ENCODE data around the gene LYVE1. TPM values are rescaled to one million over a fixed set of nuclear protein-coding genes. Genes with fewer than 3 reads are reported as not detected.

LYVE1 gene
- total and polyA plus RNA-seq, 2 donors (not counting 1 experiment from before 2014, with no cell fraction given): not detected

DNA sequence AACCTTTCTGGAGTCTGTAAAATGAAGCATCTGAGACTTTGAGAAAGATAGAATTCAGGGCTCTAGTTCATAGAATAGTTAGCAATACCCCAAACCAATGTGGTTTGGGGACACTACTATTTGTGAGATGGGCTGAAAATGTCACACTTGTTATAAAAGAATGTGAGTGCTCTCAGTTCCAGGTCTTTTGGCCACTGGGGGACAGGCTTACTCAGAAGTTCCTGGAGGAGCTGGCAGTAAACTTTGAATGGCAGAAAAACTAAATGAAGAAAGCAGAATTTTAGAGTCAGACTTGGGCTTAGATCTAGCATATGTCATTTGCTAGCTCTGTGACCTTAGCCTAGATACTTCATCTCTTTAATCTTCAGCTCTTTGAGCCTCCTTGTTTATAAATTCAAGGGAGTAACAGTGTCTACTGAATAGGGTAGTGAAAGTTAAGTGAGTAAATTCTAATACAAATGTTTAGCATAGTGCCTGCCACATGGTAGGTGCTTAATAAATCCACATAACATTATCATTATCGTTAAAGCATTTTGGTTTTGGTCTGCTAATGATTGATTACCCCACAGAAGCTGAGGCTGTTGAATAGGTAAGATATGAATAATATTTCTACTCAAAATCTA, 3.7 kb downstream of the LYVE1 start:
- Mint-ChIP-seq H3K27me3 (no peaks in the 10 kb centered on the region), H3K4me3 (no peak overlapping the region), H3K4me1 (peaks cover 53% of the 10 kb centered on the region), H3K27ac (peak overlapping the region; percentile 71), H3K9me3 (ENCODE audit: insufficient read depth) (no peaks in the 10 kb centered on the region)
- H4K20me1 ChIP-seq (ENCODE audit: control insufficient read depth, insufficient read depth, low read length, poor library complexity, severe bottlenecking): no peaks in the 10 kb centered on the region
- peaks cover 17 to 35% of the 10 kb centered on the region in 2 donors for H3K4me1 ChIP-seq (ENCODE audit: control insufficient read depth in 2 of 2, insufficient read depth in 2 of 2, low read length in 2 of 2)
- H3K4me2 ChIP-seq (replicated peaks; ENCODE audit: low read depth, low read length, poor library complexity, severe bottlenecking): peak overlapping the region; percentile 46
- peak; percentile 55 for DNase-seq
- WGBS (ENCODE audit: insufficient coverage): no CpG with 5 or more reads among the region's 1 CpG
- ATAC-seq (ENCODE audit: low read depth): peak; percentile 43
- ChIA-PET CTCF (interaction anchor here (0.6 to 4.7 kb wide), 36 partner anchors 9 to 174 kb away, joined by 3 to 57 read pairs (median 5); partner anchors contain the start of gene RNF141), POLR2A (interaction anchor here (0.9 to 1.3 kb wide), 2 partner anchors 24 to 89 kb away, joined by 3 to 5 read pairs; partner anchors contain the start of gene RNF141)
- H3K79me2 ChIP-seq (ENCODE audit: control insufficient read depth, insufficient read depth, low read length): no peaks in the 10 kb centered on the region
- no peak overlapping the region for H3K9ac ChIP-seq (ENCODE audit: low read length)
- H3K36me3 ChIP-seq (replicated peaks in 1 of 2; ENCODE audit: control extremely low read depth in 1 of 2, control insufficient read depth in 1 of 2, extremely low read depth in 1 of 2, insufficient read depth in 2 of 2, low read length in 1 of 2): no peaks in the 10 kb centered on the region
- no peaks in the 10 kb centered on the region for H3K9me3 ChIP-seq (ENCODE audit: control extremely low read depth in 1 of 3, control insufficient read depth in 2 of 3, insufficient read depth in 1 of 3, low read length in 2 of 3)
- peak overlapping the region in 1 of 2 donors; percentile 14 for H3K27ac ChIP-seq (ENCODE audit: low read length in 2 of 2)
- H3K4me3 ChIP-seq (ENCODE audit: control extremely low read depth in 1 of 5, extremely low read depth in 1 of 5, insufficient read depth in 1 of 5, low read depth in 2 of 5, low read length in 4 of 5): no peak overlapping the region
- no peak for TF ChIP-seq EZH2 (IDR thresholded peaks at IDR 0.05; ENCODE audit: borderline replicate concordance, insufficient read depth, low read depth, low read length, poor library complexity, severe bottlenecking)
- TF ChIP-seq, protein P1, sequence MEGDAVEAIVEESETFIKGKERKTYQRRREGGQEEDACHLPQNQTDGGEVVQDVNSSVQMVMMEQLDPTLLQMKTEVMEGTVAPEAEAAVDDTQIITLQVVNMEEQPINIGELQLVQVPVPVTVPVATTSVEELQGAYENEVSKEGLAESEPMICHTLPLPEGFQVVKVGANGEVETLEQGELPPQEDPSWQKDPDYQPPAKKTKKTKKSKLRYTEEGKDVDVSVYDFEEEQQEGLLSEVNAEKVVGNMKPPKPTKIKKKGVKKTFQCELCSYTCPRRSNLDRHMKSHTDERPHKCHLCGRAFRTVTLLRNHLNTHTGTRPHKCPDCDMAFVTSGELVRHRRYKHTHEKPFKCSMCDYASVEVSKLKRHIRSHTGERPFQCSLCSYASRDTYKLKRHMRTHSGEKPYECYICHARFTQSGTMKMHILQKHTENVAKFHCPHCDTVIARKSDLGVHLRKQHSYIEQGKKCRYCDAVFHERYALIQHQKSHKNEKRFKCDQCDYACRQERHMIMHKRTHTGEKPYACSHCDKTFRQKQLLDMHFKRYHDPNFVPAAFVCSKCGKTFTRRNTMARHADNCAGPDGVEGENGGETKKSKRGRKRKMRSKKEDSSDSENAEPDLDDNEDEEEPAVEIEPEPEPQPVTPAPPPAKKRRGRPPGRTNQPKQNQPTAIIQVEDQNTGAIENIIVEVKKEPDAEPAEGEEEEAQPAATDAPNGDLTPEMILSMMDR (IDR thresholded peaks at IDR 0.05): peak; percentile 22
- peak overlapping the region; percentile 47 for H2AFZ ChIP-seq (ENCODE audit: insufficient read depth, low read depth, low read length, poor library complexity, severe bottlenecking)
- intact Hi-C loops (cut with micrococcal nuclease): loop anchor here (1.0 to 5.0 kb wide), 4 partner anchors 20 to 170 kb away; no protein-coding TSS in a partner anchor
- no peaks in the 10 kb centered on the region for H3K27me3 ChIP-seq (replicated peaks in 1 of 4; ENCODE audit: control extremely low read depth in 1 of 4, control insufficient read depth in 3 of 4, insufficient read depth in 4 of 4, low read length in 3 of 4)

DNA sequence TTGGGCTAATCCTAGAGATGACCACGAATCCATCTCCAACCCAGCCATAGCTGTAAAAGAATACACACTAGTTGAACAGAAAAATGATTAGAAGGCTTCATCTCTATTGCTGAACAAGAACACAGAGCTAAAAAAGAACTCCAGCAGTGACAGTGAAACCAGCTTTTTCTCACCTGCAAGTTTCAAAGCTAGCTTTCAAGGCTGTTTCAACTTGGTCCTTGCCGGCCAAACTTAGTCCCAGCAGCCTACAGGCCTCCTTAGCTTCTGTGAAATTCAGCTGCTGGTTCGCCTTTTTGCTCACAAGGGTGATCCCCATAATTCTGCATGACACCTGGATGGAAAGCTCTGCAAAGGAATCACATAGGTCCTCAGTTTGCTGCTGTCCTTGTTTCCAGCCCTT, 4.4 kb downstream of the LYVE1 start:
- Histone ChIP-seq H3K9me3 (ENCODE audit: control extremely low read depth in 1 of 3, control insufficient read depth in 2 of 3, insufficient read depth in 1 of 3, low read length in 2 of 3) (no peaks in the 10 kb centered on the region), H3K27me3 (replicated peaks in 1 of 4; ENCODE audit: control extremely low read depth in 1 of 4, control insufficient read depth in 3 of 4, insufficient read depth in 4 of 4, low read length in 3 of 4) (no peaks in the 10 kb centered on the region), H3K79me2 (ENCODE audit: control insufficient read depth, insufficient read depth, low read length) (no peaks in the 10 kb centered on the region), H3K27ac (ENCODE audit: low read length in 2 of 2) (no peak overlapping the region), H3K4me1 (ENCODE audit: control insufficient read depth in 2 of 2, insufficient read depth in 2 of 2, low read length in 2 of 2) (peaks cover 17 to 32% of the 10 kb centered on the region in 2 donors), H3K36me3 (replicated peaks in 1 of 2; ENCODE audit: control extremely low read depth in 1 of 2, control insufficient read depth in 1 of 2, extremely low read depth in 1 of 2, insufficient read depth in 2 of 2, low read length in 1 of 2) (no peaks in the 10 kb centered on the region), H3K4me2 (replicated peaks; ENCODE audit: low read depth, low read length, poor library complexity, severe bottlenecking) (no peak overlapping the region), H3K4me3 (ENCODE audit: control extremely low read depth in 1 of 5, extremely low read depth in 1 of 5, insufficient read depth in 1 of 5, low read depth in 2 of 5, low read length in 4 of 5) (no peak overlapping the region), H2AFZ (ENCODE audit: insufficient read depth, low read depth, low read length, poor library complexity, severe bottlenecking) (no peak overlapping the region), H4K20me1 (ENCODE audit: control insufficient read depth, insufficient read depth, low read length, poor library complexity, severe bottlenecking) (no peaks in the 10 kb centered on the region), H3K9ac (ENCODE audit: low read length) (no peak overlapping the region)
- TF ChIP-seq, protein P1 (IDR thresholded peaks at IDR 0.05): no peak
- TF ChIP-seq EZH2 (IDR thresholded peaks at IDR 0.05; ENCODE audit: borderline replicate concordance, insufficient read depth, low read depth, low read length, poor library complexity, severe bottlenecking): no peak
- intact Hi-C loops (cut with micrococcal nuclease): loop anchor here (1.0 to 2.0 kb wide), 3 partner anchors 19 to 171 kb away; no protein-coding TSS in a partner anchor
- Mint-ChIP-seq H3K27me3 (no peaks in the 10 kb centered on the region), H3K4me3 (no peak overlapping the region), H3K4me1 (peaks cover 50% of the 10 kb centered on the region), H3K27ac (no peak overlapping the region), H3K9me3 (ENCODE audit: insufficient read depth) (no peaks in the 10 kb centered on the region)
- ChIA-PET CTCF (interaction anchor here (0.6 to 4.7 kb wide), 26 partner anchors 9 to 175 kb away, joined by 3 to 57 read pairs (median 6); partner anchors contain the start of gene RNF141), POLR2A (interaction anchor here (1.3 kb wide), 1 partner anchor 90 kb away, joined by 3 read pairs; no protein-coding TSS in a partner anchor)
- DNase-seq (no peak), ATAC-seq (ENCODE audit: low read depth) (no peak)
- WGBS (ENCODE audit: insufficient coverage): 87% methylated on average over 2 of the region's 3 CpGs

All from B cell (primary cell).